ENCODE data around the gene PCOLCE2. TPM values are rescaled to one million over a fixed set of nuclear protein-coding genes. Genes with fewer than 3 reads are reported as not detected.

PCOLCE2 gene
- total and polyA plus RNA-seq, 10 donors = 1.8 to 18.2 (median 6.5) TPM

DNA sequence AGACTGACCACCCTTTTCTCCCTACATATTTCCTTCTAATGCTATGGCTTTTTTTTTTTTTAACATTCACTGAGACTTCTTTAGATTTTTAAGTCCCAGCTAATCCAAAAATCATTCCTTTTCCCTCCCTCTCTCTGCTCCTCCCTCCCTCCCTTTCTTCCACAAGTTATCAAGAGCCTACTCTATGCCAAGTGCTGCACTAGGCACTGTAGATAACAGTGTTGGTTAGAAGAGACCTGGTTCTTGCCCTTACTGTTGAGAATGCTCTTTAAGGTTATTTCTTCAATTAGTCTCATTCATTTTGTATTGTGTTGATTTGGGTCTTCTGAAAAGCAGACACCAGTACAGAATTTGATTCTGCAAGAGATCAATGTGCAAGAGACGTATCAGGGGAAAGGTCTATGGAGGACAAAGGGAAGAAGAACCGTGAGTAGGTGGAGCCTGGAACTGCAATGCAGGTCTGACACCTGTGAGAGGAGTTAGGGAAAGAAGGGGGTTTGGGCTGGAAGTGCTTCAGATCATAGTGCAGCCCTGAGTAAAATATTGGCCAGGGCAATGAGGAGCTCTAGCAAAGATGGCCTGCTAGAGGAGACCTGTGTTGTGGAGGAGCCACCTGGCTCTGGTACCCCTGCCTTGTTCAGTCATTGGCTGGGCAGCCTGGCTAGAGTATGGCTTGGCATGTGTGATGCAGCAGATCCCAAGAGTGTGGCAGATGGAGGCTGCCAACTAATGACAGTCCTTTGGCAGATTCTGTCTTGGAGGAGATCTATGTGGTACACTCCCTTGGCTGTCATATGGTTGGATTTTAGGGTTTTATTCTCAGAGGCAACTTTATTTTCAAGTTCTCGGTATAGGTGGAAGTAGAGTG lies 9.7 kb upstream of the PCOLCE2 start:
- no peaks in the 10 kb centered on the region for H3K9me3 ChIP-seq
- 77 to 93% (median 86%) methylated on average over 3 of the region's 3 CpGs for WGBS, 5 donors
- no peak overlapping the region for H3K27ac ChIP-seq
- TF ChIP-seq POLR2A (IDR thresholded peaks at IDR 0.05) = no peak
- TF ChIP-seq, protein P1, sequence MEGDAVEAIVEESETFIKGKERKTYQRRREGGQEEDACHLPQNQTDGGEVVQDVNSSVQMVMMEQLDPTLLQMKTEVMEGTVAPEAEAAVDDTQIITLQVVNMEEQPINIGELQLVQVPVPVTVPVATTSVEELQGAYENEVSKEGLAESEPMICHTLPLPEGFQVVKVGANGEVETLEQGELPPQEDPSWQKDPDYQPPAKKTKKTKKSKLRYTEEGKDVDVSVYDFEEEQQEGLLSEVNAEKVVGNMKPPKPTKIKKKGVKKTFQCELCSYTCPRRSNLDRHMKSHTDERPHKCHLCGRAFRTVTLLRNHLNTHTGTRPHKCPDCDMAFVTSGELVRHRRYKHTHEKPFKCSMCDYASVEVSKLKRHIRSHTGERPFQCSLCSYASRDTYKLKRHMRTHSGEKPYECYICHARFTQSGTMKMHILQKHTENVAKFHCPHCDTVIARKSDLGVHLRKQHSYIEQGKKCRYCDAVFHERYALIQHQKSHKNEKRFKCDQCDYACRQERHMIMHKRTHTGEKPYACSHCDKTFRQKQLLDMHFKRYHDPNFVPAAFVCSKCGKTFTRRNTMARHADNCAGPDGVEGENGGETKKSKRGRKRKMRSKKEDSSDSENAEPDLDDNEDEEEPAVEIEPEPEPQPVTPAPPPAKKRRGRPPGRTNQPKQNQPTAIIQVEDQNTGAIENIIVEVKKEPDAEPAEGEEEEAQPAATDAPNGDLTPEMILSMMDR (IDR thresholded peaks at IDR 0.05 in 8 of 11, conservative IDR thresholded peaks at IDR 0.05 in 3 of 11) = no peak
- no peak for TF ChIP-seq POLR2AphosphoS5 (IDR thresholded peaks at IDR 0.05)
- H3K36me3 ChIP-seq = no peaks in the 10 kb centered on the region
- intact Hi-C loops (cut with DNase I; ENCODE audit: low total_unique reads) = no loop called here
- H3K27me3 ChIP-seq (replicated peaks in 1 of 7) = peaks cover 0 to 3% (median 0%) of the 10 kb centered on the region in 7 donors
- no peaks in the 10 kb centered on the region for H3K4me1 ChIP-seq
- no peak overlapping the region for H3K4me3 ChIP-seq
- DNase-seq = no peak

DNA sequence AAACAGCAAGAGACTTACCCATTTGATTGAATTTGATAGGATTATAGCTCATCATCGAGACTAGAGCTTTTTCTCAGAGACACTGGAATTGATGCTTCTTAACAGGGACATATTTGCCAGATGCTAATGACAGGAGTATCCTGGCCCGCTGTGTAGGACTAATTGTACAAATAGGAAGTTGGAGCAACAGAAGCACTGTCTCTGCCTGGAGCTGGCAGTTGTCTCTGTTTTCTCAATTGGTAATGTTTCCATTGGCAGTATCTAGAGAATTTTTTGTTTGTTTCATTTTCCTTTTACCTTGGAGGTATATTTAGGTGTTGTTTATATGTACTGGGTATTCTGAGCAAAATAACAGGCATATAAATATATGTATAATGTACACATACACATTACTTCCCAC lies 8.9 kb upstream of the PCOLCE2 start:
- Histone ChIP-seq H3K27me3 (replicated peaks in 1 of 7) (peaks cover 0 to 7% (median 0%) of the 10 kb centered on the region in 7 donors), H3K36me3 (no peaks in the 10 kb centered on the region), H3K4me1 (no peaks in the 10 kb centered on the region), H3K4me3 (no peak overlapping the region), H3K27ac (no peak overlapping the region), H3K9me3 (no peaks in the 10 kb centered on the region)
- 57 to 73% (median 66%) methylated on average over 2 of the region's 2 CpGs for WGBS, 5 donors
- TF ChIP-seq POLR2A (IDR thresholded peaks at IDR 0.05) (no peak), POLR2AphosphoS5 (IDR thresholded peaks at IDR 0.05) (no peak)
- DNase-seq = no peak
- intact Hi-C loops (cut with DNase I; ENCODE audit: low total_unique reads) = no loop called here

DNA sequence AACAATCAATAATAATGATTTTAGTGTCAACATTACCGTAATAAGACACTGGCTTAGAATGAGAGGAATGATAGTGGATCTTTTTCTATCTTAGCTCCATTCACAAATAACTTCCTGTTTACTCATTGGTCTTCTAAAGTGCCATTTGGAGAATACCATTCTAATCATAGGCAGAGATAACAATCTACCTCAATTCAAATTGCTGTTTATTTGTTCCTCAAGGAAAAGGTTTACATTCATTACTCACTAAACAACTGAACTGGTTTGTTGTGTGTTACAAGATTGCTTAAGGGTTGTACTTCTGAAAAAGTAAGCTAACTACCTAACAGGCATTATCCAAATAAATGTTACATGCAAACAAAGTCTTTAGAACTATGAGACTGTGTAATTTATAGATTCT lies 8.1 kb upstream of the PCOLCE2 start:
- intact Hi-C loops (cut with DNase I; ENCODE audit: low total_unique reads) = no loop called here
- WGBS, 5 donors = 72 to 79% (median 75%) methylated on average over 1 of the region's 1 CpG
- TF ChIP-seq, protein P1 (IDR thresholded peaks at IDR 0.05 in 8 of 11, conservative IDR thresholded peaks at IDR 0.05 in 3 of 11) = no peak
- TF ChIP-seq POLR2AphosphoS5 (IDR thresholded peaks at IDR 0.05) = no peak
- TF ChIP-seq POLR2A (IDR thresholded peaks at IDR 0.05) = no peak

DNA sequence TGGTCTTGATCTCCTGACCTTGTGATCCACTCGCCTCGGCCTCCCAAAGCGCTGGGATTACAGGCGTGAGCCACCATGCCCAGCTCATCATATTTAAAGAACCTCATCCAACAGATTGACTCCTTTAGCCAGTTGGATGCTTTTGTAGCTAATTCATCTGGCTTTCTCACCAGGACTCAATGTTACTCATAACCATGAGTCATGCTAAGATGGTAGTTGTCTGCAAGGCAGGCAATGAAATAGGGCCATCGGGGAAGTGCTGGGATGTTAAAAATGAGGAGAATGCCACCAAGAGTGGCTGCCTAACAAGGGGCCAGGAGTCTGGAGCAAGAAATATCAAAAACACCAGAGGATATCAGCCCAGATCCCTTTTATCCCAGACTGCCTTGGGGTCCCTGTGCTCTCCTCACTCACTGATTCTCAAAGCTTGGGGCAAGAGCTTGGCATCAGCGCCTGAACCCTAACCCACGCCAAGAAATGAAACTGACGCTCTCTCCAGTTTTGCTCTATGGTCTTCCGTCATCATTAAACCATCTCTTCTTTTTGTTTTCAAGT lies 7.4 kb upstream of the PCOLCE2 start:
- Histone ChIP-seq H3K36me3 (no peaks in the 10 kb centered on the region), H3K9me3 (no peaks in the 10 kb centered on the region), H3K27me3 (replicated peaks in 1 of 7) (peaks cover 0 to 14% (median 0%) of the 10 kb centered on the region in 7 donors), H3K4me1 (no peaks in the 10 kb centered on the region), H3K4me3 (no peak overlapping the region), H3K27ac (no peak overlapping the region)
- TF ChIP-seq POLR2AphosphoS5 (IDR thresholded peaks at IDR 0.05) (no peak), POLR2A (IDR thresholded peaks at IDR 0.05) (no peak)
- TF ChIP-seq, protein P1 (IDR thresholded peaks at IDR 0.05 in 8 of 11, conservative IDR thresholded peaks at IDR 0.05 in 3 of 11) = no peak
- DNase-seq = no peak
- intact Hi-C loops (cut with DNase I; ENCODE audit: low total_unique reads) = no loop called here
- 93 to 96% (median 95%) methylated on average over 9 of the region's 9 CpGs for WGBS, 5 donors

More for the DNA sequence above, 8.1 kb upstream of the PCOLCE2 start:
- H3K4me1 ChIP-seq = no peaks in the 10 kb centered on the region
- H3K27ac ChIP-seq = no peak overlapping the region
- H3K4me3 ChIP-seq = no peak overlapping the region
- H3K9me3 ChIP-seq = no peaks in the 10 kb centered on the region
- DNase-seq = no peak
- peaks cover 0 to 14% (median 0%) of the 10 kb centered on the region in 7 donors for H3K27me3 ChIP-seq (replicated peaks in 1 of 7)
- H3K36me3 ChIP-seq = no peaks in the 10 kb centered on the region

Measured in spleen (tissue), 11 donors.